Coronary artery (tissue), 2 donors: ENCODE measurements around the gene STK32B.

Experiments
- DNase-seq: peaks from one replicate; pipeline ENCODE4 v3.0.0-alpha.2; 2017; ENCODE audit warnings: low spot score
- H3K27ac ChIP-seq, 2 donors: fragments of 200-600 bp; sonication (generic); one replicate each; pipeline ENCODE4 v1.5.1; 2016 to 2019
- H3K4me3 ChIP-seq: fragments of 200-600 bp; sonication (generic); 2 replicates; pipeline ENCODE4 v1.5.1; 2016; ENCODE audit warnings: mild to moderate bottlenecking, moderate library complexity
- TF ChIP-seq, protein P1 (sequence below): fragments of 200-600 bp; sonication (generic); IDR thresholded peaks from one replicate; pipeline ENCODE4 v1.5.1; 2019; ENCODE audit warnings: antibody characterized with exemption

Gene STK32B

GRCh38 chr4:5307928-5308327, 256.6 kb downstream of the STK32B start:
- DNase-seq = no peak
- TF ChIP-seq, protein P1, sequence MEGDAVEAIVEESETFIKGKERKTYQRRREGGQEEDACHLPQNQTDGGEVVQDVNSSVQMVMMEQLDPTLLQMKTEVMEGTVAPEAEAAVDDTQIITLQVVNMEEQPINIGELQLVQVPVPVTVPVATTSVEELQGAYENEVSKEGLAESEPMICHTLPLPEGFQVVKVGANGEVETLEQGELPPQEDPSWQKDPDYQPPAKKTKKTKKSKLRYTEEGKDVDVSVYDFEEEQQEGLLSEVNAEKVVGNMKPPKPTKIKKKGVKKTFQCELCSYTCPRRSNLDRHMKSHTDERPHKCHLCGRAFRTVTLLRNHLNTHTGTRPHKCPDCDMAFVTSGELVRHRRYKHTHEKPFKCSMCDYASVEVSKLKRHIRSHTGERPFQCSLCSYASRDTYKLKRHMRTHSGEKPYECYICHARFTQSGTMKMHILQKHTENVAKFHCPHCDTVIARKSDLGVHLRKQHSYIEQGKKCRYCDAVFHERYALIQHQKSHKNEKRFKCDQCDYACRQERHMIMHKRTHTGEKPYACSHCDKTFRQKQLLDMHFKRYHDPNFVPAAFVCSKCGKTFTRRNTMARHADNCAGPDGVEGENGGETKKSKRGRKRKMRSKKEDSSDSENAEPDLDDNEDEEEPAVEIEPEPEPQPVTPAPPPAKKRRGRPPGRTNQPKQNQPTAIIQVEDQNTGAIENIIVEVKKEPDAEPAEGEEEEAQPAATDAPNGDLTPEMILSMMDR = no peak
- H3K4me3 ChIP-seq = no peak overlapping the region
- no peak overlapping the region for H3K27ac ChIP-seq

- Histone ChIP-seq H3K4me3 (no peak overlapping the region), H3K27ac (no peak overlapping the region)
- DNase-seq = no peak
- TF ChIP-seq, protein P1 = no peak
Observed at GRCh38 chr4:5322321-5322720, 271.0 kb downstream of the STK32B start.

DNA sequence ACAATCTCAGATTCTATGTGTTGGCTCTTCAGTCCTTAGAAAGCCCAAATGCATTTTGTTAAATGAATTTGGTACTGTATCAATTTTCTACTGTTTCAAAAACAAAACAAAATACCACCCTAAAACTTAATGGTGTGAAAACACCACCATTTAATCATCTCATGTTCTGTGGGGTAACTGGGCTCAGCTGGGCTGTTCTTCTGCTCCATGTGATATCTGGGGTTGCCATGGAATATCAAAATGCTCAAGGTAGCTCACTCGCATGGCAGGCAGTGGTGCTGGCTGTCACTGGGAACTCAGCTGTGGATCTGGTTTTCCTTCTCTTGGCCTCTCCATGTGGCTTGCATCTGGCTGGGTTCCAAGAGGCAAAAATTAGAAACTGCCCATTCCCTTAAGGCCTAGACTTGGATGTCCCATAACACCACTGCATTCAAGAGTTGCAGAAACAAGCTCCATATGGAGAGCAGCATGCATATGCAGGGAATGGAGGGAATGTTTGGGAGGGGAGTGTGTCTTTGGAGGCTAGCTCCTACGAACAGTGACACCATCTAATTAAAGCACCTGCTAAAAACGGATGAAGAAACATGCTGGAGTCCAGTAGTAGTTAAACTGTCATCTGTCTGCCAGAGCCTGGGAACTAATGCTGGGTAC, 279.2 kb downstream of the STK32B start:
- Histone ChIP-seq H3K27ac (no peak overlapping the region), H3K4me3 (no peak overlapping the region)
- no peak for DNase-seq
- TF ChIP-seq, protein P1 = no peak

GRCh38 chr4:5337731-5338130, 286.5 kb downstream of the STK32B start:
- TF ChIP-seq, protein P1 = no peak
- Histone ChIP-seq H3K4me3 (no peak overlapping the region), H3K27ac (no peak overlapping the region)
- DNase-seq = no peak

DNA sequence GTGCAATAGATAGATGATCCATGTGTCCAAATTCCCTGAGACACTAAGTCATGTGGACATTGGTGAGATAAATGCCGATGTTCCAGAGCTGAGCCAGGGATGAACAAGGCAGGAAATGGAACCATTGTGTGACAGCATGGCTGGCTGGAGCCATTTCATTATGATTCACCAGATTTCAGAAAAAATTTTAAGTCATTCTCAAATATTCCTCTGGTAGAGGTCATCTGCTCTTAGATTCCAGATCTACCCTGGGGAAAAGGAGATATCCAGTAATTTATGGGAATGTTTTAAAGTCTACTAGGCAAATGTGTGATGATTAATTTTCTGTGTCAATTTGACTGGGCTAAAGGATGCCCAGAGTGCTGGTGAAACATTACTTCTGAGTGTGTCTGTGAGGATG, 287.3 kb downstream of the STK32B start:
- Histone ChIP-seq H3K4me3 (no peak overlapping the region), H3K27ac (no peak overlapping the region)
- no peak for DNase-seq
- TF ChIP-seq, protein P1 = no peak

DNA sequence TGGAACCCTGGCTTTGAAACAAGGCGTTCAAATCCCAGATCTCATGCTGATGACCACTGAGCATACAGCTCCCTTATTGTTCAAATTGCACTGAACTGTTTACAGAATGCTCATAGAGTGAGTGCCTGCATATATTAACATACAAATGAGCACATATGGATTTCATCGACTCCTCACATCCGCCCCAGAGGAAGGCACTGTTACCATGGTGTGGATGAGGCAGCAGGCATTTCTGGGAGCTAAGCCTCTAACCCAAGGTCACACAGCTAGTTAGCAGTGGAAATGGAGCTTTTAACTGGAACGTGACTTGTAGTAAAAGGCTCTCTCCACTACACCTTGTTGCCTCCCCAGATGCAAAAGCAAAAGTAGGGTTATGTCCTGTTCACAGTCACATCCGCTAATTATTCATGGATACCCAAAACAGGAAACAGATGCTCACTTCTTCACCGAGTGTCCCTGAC, 289.7 kb downstream of the STK32B start:
- Histone ChIP-seq H3K27ac (no peak overlapping the region), H3K4me3 (no peak overlapping the region)
- TF ChIP-seq, protein P1 = no peak
- DNase-seq = no peak

- H3K4me3 ChIP-seq = no peak overlapping the region
- TF ChIP-seq, protein P1 = no peak
- H3K27ac ChIP-seq = no peak overlapping the region
Observed at GRCh38 chr4:5341526-5341925, 290.2 kb downstream of the STK32B start.

More at GRCh38 chr4:5341526-5341925, 290.2 kb downstream of the STK32B start:
- DNase-seq = no peak
